PC-3 (cell line): Measurements from ENCODE around the gene API5. TPM values are rescaled to one million over a fixed set of nuclear protein-coding genes. Genes with fewer than 3 reads are reported as not detected.

Source experiments
- ATAC-seq: fragments of 200-7000 bp; cut with Tn5 transposase; 2 replicates; pipeline ENCODE4 v1.9.1; 2020; ENCODE audit warnings: mild to moderate bottlenecking, moderate library complexity
- BruUV-seq: library from RNA; stranded (reverse); fragments of 400-500 nt; replicated peaks from 2 replicates; lab custom pipeline; 2021; lab: Mats Ljungman, UMichigan
- CTCF ChIA-PET: fragments of 300-600 bp; sonication (Branson Sonifier 250); formaldehyde crosslinking; loops from one replicate; lab custom pipeline; 2022; ENCODE audit warnings: antibody characterized with exemption; lab: Charles Lee
- POLR2A ChIA-PET: fragments of 300-600 bp; sonication (Branson Sonifier 250); formaldehyde crosslinking; loops from one replicate; lab custom pipeline; 2022; ENCODE audit warnings: antibody characterized with exemption; ENCODE audit not compliant: unreplicated experiment; lab: Charles Lee
- DNase-seq: peaks from one replicate; pipeline ENCODE4 v3.0.0-alpha.2; 2015
- H2AFZ ChIP-seq: fragments of 300-600 bp; sonication (generic); 2 replicates; pipeline ENCODE4 v1.6.0; 2016; ENCODE audit warnings: antibody characterized with exemption, low read length
- H3F3A ChIP-seq: fragments of 300-600 bp; sonication (generic); one replicate; pipeline ENCODE4 v1.6.0; 2017; ENCODE audit warnings: antibody characterized with exemption, low read length, control low read depth, mild to moderate bottlenecking; ENCODE audit not compliant: unreplicated experiment
- H3K27ac ChIP-seq: fragments of 300-600 bp; sonication (generic); 2 replicates; pipeline ENCODE4 v1.5.1; 2016; ENCODE audit warnings: mild to moderate bottlenecking, low read length
- H3K27me3 ChIP-seq: fragments of 300-600 bp; sonication (generic); 2 replicates; pipeline ENCODE4 v1.6.1; 2016; ENCODE audit warnings: low read length, mixed read lengths
- H3K36me3 ChIP-seq: fragments of 300-600 bp; sonication (generic); 2 replicates; pipeline ENCODE4 v1.6.1; 2016; ENCODE audit warnings: low read depth, mixed run types, low read length, mixed read lengths
- H3K4me1 ChIP-seq: fragments of 300-600 bp; sonication (generic); 2 replicates; pipeline ENCODE4 v1.5.1; 2016; ENCODE audit warnings: low read length; ENCODE audit not compliant: insufficient read depth
- H3K4me2 ChIP-seq: fragments of 300-600 bp; sonication (generic); 2 replicates; pipeline ENCODE4 v1.6.0; 2016; ENCODE audit warnings: low read length
- H3K4me3 ChIP-seq: fragments of 300-600 bp; sonication (generic); 2 replicates; pipeline ENCODE4 v1.5.1; 2016; ENCODE audit warnings: mild to moderate bottlenecking, low read length, mixed read lengths
- H3K79me2 ChIP-seq: fragments of 300-600 bp; sonication (generic); 2 replicates; pipeline ENCODE4 v1.6.1; 2017; ENCODE audit warnings: low read length, mixed read lengths
- H3K9ac ChIP-seq: fragments of 300-600 bp; sonication (generic); 2 replicates; pipeline ENCODE4 v1.6.0; 2016; ENCODE audit warnings: mild to moderate bottlenecking, low read length
- H3K9me2 ChIP-seq: fragments of 300-600 bp; sonication (generic); replicated peaks from 2 replicates; pipeline ENCODE4 v1.6.1; 2016; ENCODE audit warnings: mixed run types, low read length, mixed read lengths
- H3K9me3 ChIP-seq: fragments of 300-600 bp; sonication (generic); 2 replicates; pipeline ENCODE4 v1.6.1; 2016; ENCODE audit warnings: low read length, mixed read lengths
- H4K20me1 ChIP-seq: fragments of 300-600 bp; sonication (generic); 2 replicates; pipeline ENCODE4 v1.6.1; 2016; ENCODE audit warnings: low read length, mixed read lengths
- CTCF ChIP-seq: fragments of 300-600 bp; sonication (generic); conservative IDR thresholded peaks from 2 replicates; pipeline ENCODE4 v1.5.1; 2017; ENCODE audit warnings: antibody characterized with exemption, low read depth, mild to moderate bottlenecking, low read length
- EZH2 ChIP-seq: fragments of 300-600 bp; sonication (generic); IDR thresholded peaks from one replicate; pipeline ENCODE4 v1.6.1; 2017; ENCODE audit warnings: antibody characterized with exemption, mild to moderate bottlenecking, low read length; ENCODE audit not compliant: unreplicated experiment
- EZH2phosphoT487 ChIP-seq: fragments of 300-600 bp; sonication (generic); IDR thresholded peaks from 2 replicates; pipeline ENCODE4 v1.6.1; 2018; ENCODE audit warnings: mild to moderate bottlenecking, antibody characterized with exemption, low read length, borderline replicate concordance
- intact Hi-C: fragments of 100-400 bp; cut with micrococcal nuclease; formaldehyde crosslinking; loops from 2 replicates; pipeline ENCODE4 v1.9.0; 2023
- total RNA-seq: library from RNA; depleted of rRNA; stranded (reverse); fragments of >200 nt; gene quantifications from 2 replicates; pipeline ENCODE4 v1.2.3, GENCODE V29; 2014

Gene API5
- total RNA-seq, 1 experiment from 2014 or later: 79.5 TPM

GRCh38 chr11:43381802-43382201, 70.0 kb downstream of the API5 start:
- DNase-seq: no peak
- no peak overlapping the region for H2AFZ ChIP-seq
- peaks cover 24% of the 10 kb centered on the region; the same call in 1 of the 2 replicates for H3K36me3 ChIP-seq
- H3K79me2 ChIP-seq: peaks cover 25% of the 10 kb centered on the region
- H3K9me3 ChIP-seq: no peaks in the 10 kb centered on the region
- H3K27me3 ChIP-seq: no peaks in the 10 kb centered on the region
- no peak overlapping the region for H3K9ac ChIP-seq
- H3K9me2 ChIP-seq: no peaks in the 10 kb centered on the region
- no peak for ATAC-seq
- intact Hi-C loops: no loop called here
- no peak overlapping the region for H3K4me3 ChIP-seq
- ChIA-PET POLR2A (no interaction called here), CTCF (no interaction called here)
- H3K4me1 ChIP-seq: peaks cover 1% of the 10 kb centered on the region; the same call in 1 of the 2 replicates
- H3K27ac ChIP-seq: no peak overlapping the region
- H4K20me1 ChIP-seq: no peaks in the 10 kb centered on the region
- H3F3A ChIP-seq: no peaks in the 10 kb centered on the region
- BruUV-seq: no TSS peak
- TF ChIP-seq EZH2phosphoT487 (no peak), EZH2 (no peak)
- no peak overlapping the region for H3K4me2 ChIP-seq

- Histone ChIP-seq H3K4me1 (no peaks in the 10 kb centered on the region), H3F3A (no peaks in the 10 kb centered on the region), H3K9me3 (no peaks in the 10 kb centered on the region), H2AFZ (no peak overlapping the region), H3K36me3 (peaks cover 24% of the 10 kb centered on the region; the same call in 1 of the 2 replicates), H3K9ac (no peak overlapping the region), H3K4me3 (no peak overlapping the region), H3K4me2 (no peak overlapping the region), H3K79me2 (peaks cover 18% of the 10 kb centered on the region), H3K27ac (no peak overlapping the region), H4K20me1 (no peaks in the 10 kb centered on the region), H3K27me3 (no peaks in the 10 kb centered on the region), H3K9me2 (no peaks in the 10 kb centered on the region)
- TF ChIP-seq EZH2phosphoT487 (no peak), EZH2 (no peak), CTCF (no peak)
- ATAC-seq: no peak
- no peak for DNase-seq
- ChIA-PET POLR2A (no interaction called here), CTCF (no interaction called here)
- intact Hi-C loops: no loop called here
- no TSS peak for BruUV-seq
Measured at GRCh38 chr11:43382614-43383013, 70.8 kb downstream of the API5 start.

- no peaks in the 10 kb centered on the region for H3F3A ChIP-seq
- ATAC-seq (no peak), DNase-seq (no peak)
- no peaks in the 10 kb centered on the region for H3K27me3 ChIP-seq
- CTCF ChIA-PET: no interaction called here
- POLR2A ChIA-PET: no interaction called here
- no peaks in the 10 kb centered on the region for H3K79me2 ChIP-seq
- H3K9me2 ChIP-seq: no peaks in the 10 kb centered on the region
- H3K4me3 ChIP-seq: no peak overlapping the region
- H3K4me1 ChIP-seq: no peaks in the 10 kb centered on the region
- no peaks in the 10 kb centered on the region for H3K9me3 ChIP-seq
- TF ChIP-seq EZH2phosphoT487 (no peak), CTCF (no peak), EZH2 (no peak)
- no peak overlapping the region for H3K27ac ChIP-seq
- H3K4me2 ChIP-seq: no peak overlapping the region
- intact Hi-C loops: no loop called here
- H3K36me3 ChIP-seq: peaks cover 21% of the 10 kb centered on the region; the same call in 1 of the 2 replicates
- no peak overlapping the region for H2AFZ ChIP-seq
- BruUV-seq: no TSS peak
- no peaks in the 10 kb centered on the region for H4K20me1 ChIP-seq
- no peak overlapping the region for H3K9ac ChIP-seq
Measured at GRCh38 chr11:43384393-43384792, 72.6 kb downstream of the API5 start.
